HCT116 (cell line): ENCODE measurements around the gene ATP8B4. TPM values are rescaled to one million over a fixed set of nuclear protein-coding genes. Genes with fewer than 3 reads are reported as not detected.

ENCODE experiments used
- ATAC-seq: fragments of 200-7000 bp; cut with Tn5 transposase; 2 replicates; pipeline ENCODE4 v1.9.1; 2020; ENCODE audit warnings: mild to moderate bottlenecking, moderate library complexity
- BruUV-seq: library from RNA; stranded (reverse); fragments of 400-500 nt; replicated peaks from 2 replicates; lab custom pipeline; 2021; lab: Mats Ljungman, UMichigan
- CTCF ChIA-PET: fragments of 300-600 bp; sonication (Branson Sonifier 250); formaldehyde crosslinking; loops from one replicate; lab custom pipeline; 2021; ENCODE audit warnings: antibody characterized with exemption; lab: Charles Lee
- POLR2A ChIA-PET: fragments of 300-600, 350-600 bp; sonication (Branson Sonifier 250); formaldehyde crosslinking; loops from one replicate; lab custom pipeline; 2021; ENCODE audit warnings: antibody characterized with exemption; lab: Charles Lee
- RAD21 ChIA-PET, 2 experiments: fragments of 300-600 bp; sonication (Branson Sonifier 250); formaldehyde crosslinking; loops; one replicate each; lab custom pipeline; 2023; ENCODE audit warnings: low total read pairs in 2 of 2; ENCODE audit not compliant: uncharacterized antibody in 2 of 2, unreplicated experiment in 2 of 2, low non-redundant PET in 1 of 2; lab: Charles Lee
- DNase-seq: peaks from one replicate; pipeline ENCODE4 v3.0.0-alpha.2; 2010; ENCODE audit warnings: low read depth, low spot score
- H2AFZ ChIP-seq: fragments of 200-600 bp; shearing (Covaris generic), sonication (generic); 2 replicates; pipeline ENCODE4 v1.6.1; 2017; ENCODE audit warnings: low read depth, mixed run types, mixed read lengths, antibody characterized with exemption, low read length; ENCODE audit not compliant: poor library complexity, severe bottlenecking
- H3K27ac ChIP-seq: 2 replicates; pipeline ENCODE4 v1.5.1; 2012; ENCODE audit warnings: low read depth, low read length
- H3K27me3 ChIP-seq: fragments of 200-600 bp; sonication (generic); 2 replicates; pipeline ENCODE4 v1.6.1; 2016; ENCODE audit warnings: mixed run types, low read length, mixed read lengths; ENCODE audit not compliant: insufficient read depth
- H3K36me3 ChIP-seq, 2 experiments: fragments of 200-500 bp in 1 of 2; fragments of 200-600 bp in 1 of 2; sonication (Bioruptor generic) in 1 of 2; sonication (generic) in 1 of 2; 2 replicates each; pipeline versions ENCODE4 v1.5.1 to v1.6.1; 2014 to 2016; ENCODE audit warnings: low read length in 2 of 2, inconsistent platforms in 1 of 2, mixed read lengths in 1 of 2, mixed run types in 1 of 2; ENCODE audit not compliant: insufficient read depth in 2 of 2, control insufficient read depth in 1 of 2
- H3K4me1 ChIP-seq, 2 experiments: fragments of 200-600 bp in 1 of 2; sonication (generic) in 1 of 2; 2 replicates each; pipeline versions ENCODE4 v1.5.1 to v1.6.1; 2012 to 2017; ENCODE audit warnings: low read length in 2 of 2, inconsistent platforms in 1 of 2, mild to moderate bottlenecking in 1 of 2, mixed read lengths in 1 of 2, mixed run types in 1 of 2, moderate library complexity in 1 of 2; ENCODE audit not compliant: insufficient read depth in 2 of 2, control insufficient read depth in 1 of 2
- H3K4me2 ChIP-seq: fragments of 200-600 bp; sonication (generic); 2 replicates; pipeline ENCODE4 v1.6.1; 2017; ENCODE audit warnings: mixed run types, low read length, mixed read lengths
- H3K4me3 ChIP-seq, 2 experiments: fragments of 200-600 bp in 1 of 2; sonication (generic) in 1 of 2; replicated peaks in 1 of 2; 2 replicates each; pipeline ENCODE4 v1.5.1; 2011 to 2016; ENCODE audit warnings: low read length in 2 of 2, control low read depth in 1 of 2, low read depth in 1 of 2, mild to moderate bottlenecking in 1 of 2, mixed read lengths in 1 of 2, mixed run types in 1 of 2
- H3K79me2 ChIP-seq: fragments of 200-600 bp; sonication (generic); 2 replicates; pipeline ENCODE4 v1.6.1; 2017; ENCODE audit warnings: mild to moderate bottlenecking, mixed run types, low read length, moderate library complexity, mixed read lengths; ENCODE audit not compliant: insufficient read depth
- H3K9ac ChIP-seq: fragments of 200-600 bp; sonication (generic); 2 replicates; pipeline ENCODE4 v1.6.1; 2016; ENCODE audit warnings: low read length, mixed read lengths
- H3K9me2 ChIP-seq: fragments of 200-600 bp; sonication (generic), shearing (Covaris generic); 2 replicates; pipeline ENCODE4 v1.6.1; 2017; ENCODE audit warnings: mixed run types, mild to moderate bottlenecking, moderate library complexity; ENCODE audit not compliant: insufficient read depth
- H3K9me3 ChIP-seq, 2 experiments: fragments of 200-500 bp in 1 of 2; fragments of 200-600 bp in 1 of 2; sonication (Bioruptor generic) in 1 of 2; sonication (generic) in 1 of 2; 2 replicates each; pipeline ENCODE4 v1.6.1; 2014 to 2017; ENCODE audit warnings: low read length in 2 of 2, mixed read lengths in 2 of 2, inconsistent platforms in 1 of 2, low read depth in 1 of 2, mild to moderate bottlenecking in 1 of 2, mixed run types in 1 of 2, moderate library complexity in 1 of 2; ENCODE audit not compliant: control insufficient read depth in 1 of 2, insufficient read depth in 1 of 2
- H4K20me1 ChIP-seq: fragments of 200-600 bp; sonication (generic), shearing (Covaris generic); 2 replicates; pipeline ENCODE4 v1.6.1; 2017; ENCODE audit warnings: mixed run types, mild to moderate bottlenecking, moderate library complexity; ENCODE audit not compliant: insufficient read depth
- ATF3 ChIP-seq: IDR thresholded peaks from 2 replicates; pipeline ENCODE4 v1.6.1; 2012
- CBX3 ChIP-seq: IDR thresholded peaks from 2 replicates; pipeline ENCODE4 v1.6.1; 2012; ENCODE audit warnings: low read depth
- CEBPB ChIP-seq: IDR thresholded peaks from 2 replicates; pipeline ENCODE4 v1.6.1; 2012; ENCODE audit warnings: low read depth
- EZH2 ChIP-seq: fragments of 200-600 bp; sonication (generic); IDR thresholded peaks from 2 replicates; pipeline ENCODE4 v1.6.1; 2017; ENCODE audit warnings: antibody characterized with exemption, mixed run types
- JUND ChIP-seq: IDR thresholded peaks from 2 replicates; pipeline ENCODE4 v1.6.1; 2012
- RAD21 ChIP-seq: IDR thresholded peaks from 2 replicates; pipeline ENCODE4 v1.6.1; 2012; ENCODE audit warnings: low read depth, mild to moderate bottlenecking
- TCF7L2 ChIP-seq: IDR thresholded peaks from 2 replicates; pipeline ENCODE4 v1.7.0; 2011; ENCODE audit warnings: borderline replicate concordance, inconsistent platforms; ENCODE audit not compliant: insufficient read depth, insufficient read length; ENCODE audit errors: extremely low read depth
- YY1 ChIP-seq: IDR thresholded peaks from 2 replicates; pipeline ENCODE4 v1.6.1; 2011; ENCODE audit warnings: low read length, low read depth, moderate library complexity, mild to moderate bottlenecking; ENCODE audit not compliant: insufficient replicate concordance; ENCODE audit errors: extremely low read depth
- ZBTB33 ChIP-seq: IDR thresholded peaks from 2 replicates; pipeline ENCODE4 v1.6.1; 2011; ENCODE audit warnings: mild to moderate bottlenecking, low read length, moderate library complexity; ENCODE audit not compliant: insufficient replicate concordance; ENCODE audit errors: extremely low read depth
- ZFX ChIP-seq: fragments of 450-650 bp; IDR thresholded peaks from 2 replicates; pipeline ENCODE4 v1.6.1; 2017
- ZNF274 ChIP-seq: fragments of 200-500 bp; sonication (Bioruptor generic); IDR thresholded peaks from 2 replicates; pipeline ENCODE4 v1.6.1; 2014; ENCODE audit warnings: mild to moderate bottlenecking, low read depth, low read length, inconsistent platforms
- intact Hi-C: fragments of 100-400 bp; cut with micrococcal nuclease; formaldehyde crosslinking; loops from 2 replicates; pipeline ENCODE4 v1.10.0; 2022
- total RNA-seq: library from RNA; stranded (reverse); gene quantifications from one replicate; pipeline ENCODE4 v1.2.1, GENCODE V29; 2021; ENCODE audit not compliant: unreplicated experiment

ATP8B4 gene
- total RNA-seq, 1 experiment from 2014 or later: 0.25 TPM

GRCh38 chr15:50067254-50067653 lies 51.8 kb downstream of the ATP8B4 start:
- ATAC-seq (no peak), DNase-seq (no peak)
- H3K9ac ChIP-seq: no peak overlapping the region
- H3K79me2 ChIP-seq: no peaks in the 10 kb centered on the region
- ChIA-PET CTCF (interaction anchor here (1.9 kb wide), 1 partner anchor 16 kb away, joined by 5 read pairs; no protein-coding TSS in a partner anchor), POLR2A (no interaction called here), RAD21 (no interaction called here)
- H3K4me2 ChIP-seq: no peak overlapping the region
- H3K27me3 ChIP-seq: no peaks in the 10 kb centered on the region
- no TSS peak for BruUV-seq
- no peaks in the 10 kb centered on the region for H4K20me1 ChIP-seq
- H3K9me3 ChIP-seq: no peaks in the 10 kb centered on the region
- no peak overlapping the region for H3K27ac ChIP-seq
- H3K4me3 ChIP-seq: no peak overlapping the region
- H2AFZ ChIP-seq: no peak overlapping the region
- no peak for TF ChIP-seq CBX3
- TF ChIP-seq ZBTB33: no peak
- TF ChIP-seq CEBPB: no peak
- no peak for TF ChIP-seq JUND
- TF ChIP-seq EZH2: no peak
- H3K36me3 ChIP-seq: no peaks in the 10 kb centered on the region
- H3K9me2 ChIP-seq: no peaks in the 10 kb centered on the region
- intact Hi-C loops: no loop called here
- no peaks in the 10 kb centered on the region; a peak in 1 of 4 replicates for H3K4me1 ChIP-seq

GRCh38 chr15:50066666-50067065 lies 52.4 kb downstream of the ATP8B4 start:
- CTCF ChIA-PET: interaction anchor here (1.9 kb wide), 1 partner anchor 15 kb away, joined by 5 read pairs; no protein-coding TSS in a partner anchor
- no peak overlapping the region for H3K4me2 ChIP-seq
- POLR2A ChIA-PET: no interaction called here
- RAD21 ChIA-PET: no interaction called here
- no peak overlapping the region for H3K4me3 ChIP-seq
- no TSS peak for BruUV-seq
- no peak overlapping the region for H3K27ac ChIP-seq
- H4K20me1 ChIP-seq: no peaks in the 10 kb centered on the region
- no peak for ATAC-seq
- H3K36me3 ChIP-seq: no peaks in the 10 kb centered on the region
- H3K9me3 ChIP-seq: no peaks in the 10 kb centered on the region
- H2AFZ ChIP-seq: no peak overlapping the region
- H3K9me2 ChIP-seq: no peaks in the 10 kb centered on the region
- no peaks in the 10 kb centered on the region for H3K27me3 ChIP-seq
- intact Hi-C loops: no loop called here
- TF ChIP-seq ATF3 (no peak), JUND (no peak), RAD21 (no peak), ZNF274 (no peak), ZFX (no peak), TCF7L2 (no peak), YY1 (no peak)
- DNase-seq: no peak
- no peaks in the 10 kb centered on the region; a peak in 1 of 4 replicates for H3K4me1 ChIP-seq
- no peaks in the 10 kb centered on the region for H3K79me2 ChIP-seq
- H3K9ac ChIP-seq: no peak overlapping the region
